HepG2 (cell line): ENCODE data around the gene PPP2R5D. TPM values are rescaled to one million over a fixed set of nuclear protein-coding genes. Genes with fewer than 3 reads are reported as not detected.
A peak's percentile ranks its signal among the peaks of the same experiment; 100 is the strongest.

Experiments
- HMG20A ChIP-seq: IDR thresholded peaks from 2 replicates; pipeline ENCODE4 v1.6.1; 2016; ENCODE audit warnings: borderline replicate concordance
- MEIS1 ChIP-seq: sonication (generic); formaldehyde crosslinking; IDR thresholded peaks from 2 replicates; pipeline ENCODE4 v1.9.0; 2021; ENCODE audit warnings: mild to moderate bottlenecking, missing genetic modification reagents, moderate library complexity, borderline replicate concordance
- RXRA ChIP-seq: sonication (generic); formaldehyde crosslinking; IDR thresholded peaks from 2 replicates; pipeline ENCODE4 v1.5.1; 2020; ENCODE audit warnings: missing genetic modification reagents
- ZNF547 ChIP-seq: sonication (generic); formaldehyde crosslinking; IDR thresholded peaks from 2 replicates; pipeline ENCODE4 v1.5.1; 2020; ENCODE audit warnings: mild to moderate bottlenecking, missing genetic modification reagents
- ZSCAN22 ChIP-seq: sonication (generic); formaldehyde crosslinking; IDR thresholded peaks from 2 replicates; pipeline ENCODE4 v1.4.0; 2020; ENCODE audit warnings: mild to moderate bottlenecking, missing genetic modification reagents
- polyA plus RNA-seq, 8 experiments: library from polyadenylated mRNA; depleted of rRNA in 3 of 8; stranded (reverse) in 7 of 8; unstranded in 1 of 8; fragments of >200 nt; fragmentation: Illumina TruSeq in 4 of 8; extraction: Trizol in 4 of 8; gene quantifications; 2 replicates each; pipeline versions ENCODE4 v1.2.1 to v1.2.3, GENCODE V29; 2011 to 2016; ENCODE audit warnings: low read depth in 4 of 8, missing spikeins in 1 of 8, mixed read lengths in 1 of 8; ENCODE audit not compliant: insufficient read depth in 1 of 8
- total RNA-seq, 5 experiments: library from RNA; depleted of rRNA; stranded (reverse); fragments of >200 nt; fragmentation: Illumina TruSeq; extraction: Trizol; gene quantifications; 2 replicates each; pipeline ENCODE4 v1.2.3, GENCODE V29; 2016; ENCODE audit warnings: low read depth in 1 of 5
- TF ChIP-seq, protein P1 (sequence below): IDR thresholded peaks from 2 replicates; pipeline ENCODE4 v1.6.1; 2012; ENCODE audit warnings: low read length, improper control_type of control experiment
- TF ChIP-seq, protein P2 (sequence below): sonication (generic); formaldehyde crosslinking; IDR thresholded peaks from 2 replicates; pipeline ENCODE4 v1.5.1; 2020; ENCODE audit warnings: missing genetic modification reagents, mild to moderate bottlenecking, borderline replicate concordance
- TF ChIP-seq, protein P3 (sequence below), 2 experiments: sonication (generic) in 1 of 2; formaldehyde crosslinking in 1 of 2; IDR thresholded peaks; 2 replicates each; pipeline versions ENCODE4 v1.6.1 to v1.9.0; 2014 to 2022; ENCODE audit warnings: antibody characterized with exemption in 1 of 2, borderline replicate concordance in 1 of 2, inconsistent platforms in 1 of 2, low read depth in 1 of 2, missing genetic modification reagents in 1 of 2
- TF ChIP-seq, protein P4 (sequence below), 2 experiments: sonication (generic) in 1 of 2; formaldehyde crosslinking in 1 of 2; IDR thresholded peaks; 2 replicates each; pipeline versions ENCODE4 v1.4.0 to v1.6.1; 2016 to 2020; ENCODE audit warnings: borderline replicate concordance in 1 of 2, low read depth in 1 of 2, mild to moderate bottlenecking in 1 of 2, missing genetic modification reagents in 1 of 2

Gene PPP2R5D
- total and polyA plus RNA-seq, 2 of the 13 experiments (the other 11 are each of a cell fraction or from before 2014, with no cell fraction given) = 53.7 to 60.4 TPM

DNA sequence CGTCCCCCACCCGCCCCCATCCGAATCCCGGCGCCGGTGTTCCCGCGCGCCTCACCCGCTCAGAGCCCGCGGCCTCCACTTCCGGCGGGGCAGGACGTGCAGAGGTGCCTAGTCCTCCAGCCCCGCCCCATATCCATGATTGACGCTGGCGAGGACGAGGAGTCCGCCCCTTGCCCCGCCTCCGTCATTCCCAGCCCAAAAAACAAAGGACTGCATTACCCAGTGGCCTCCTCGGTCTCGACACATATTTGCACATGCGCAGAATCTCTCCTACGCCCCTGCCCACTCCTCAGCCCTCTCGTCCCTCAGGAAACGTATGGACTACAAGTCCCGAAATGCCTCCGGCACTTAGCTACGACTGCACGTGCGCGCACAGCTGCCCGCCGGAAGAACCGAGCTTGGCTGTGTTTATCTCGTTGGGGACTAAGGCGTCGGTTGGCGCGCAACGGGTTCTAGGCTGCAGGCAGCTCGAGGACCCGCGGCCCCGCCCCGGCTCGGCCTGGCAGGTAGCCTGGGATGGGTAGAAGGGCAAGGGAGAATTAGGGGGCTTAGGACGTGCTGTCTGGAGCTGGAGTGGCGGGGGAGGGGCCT lies 29.6 kb downstream of the PPP2R5D start, which contains the start of the genes KLHDC3 and MEA1 (continued):
- TF ChIP-seq, protein P1, sequence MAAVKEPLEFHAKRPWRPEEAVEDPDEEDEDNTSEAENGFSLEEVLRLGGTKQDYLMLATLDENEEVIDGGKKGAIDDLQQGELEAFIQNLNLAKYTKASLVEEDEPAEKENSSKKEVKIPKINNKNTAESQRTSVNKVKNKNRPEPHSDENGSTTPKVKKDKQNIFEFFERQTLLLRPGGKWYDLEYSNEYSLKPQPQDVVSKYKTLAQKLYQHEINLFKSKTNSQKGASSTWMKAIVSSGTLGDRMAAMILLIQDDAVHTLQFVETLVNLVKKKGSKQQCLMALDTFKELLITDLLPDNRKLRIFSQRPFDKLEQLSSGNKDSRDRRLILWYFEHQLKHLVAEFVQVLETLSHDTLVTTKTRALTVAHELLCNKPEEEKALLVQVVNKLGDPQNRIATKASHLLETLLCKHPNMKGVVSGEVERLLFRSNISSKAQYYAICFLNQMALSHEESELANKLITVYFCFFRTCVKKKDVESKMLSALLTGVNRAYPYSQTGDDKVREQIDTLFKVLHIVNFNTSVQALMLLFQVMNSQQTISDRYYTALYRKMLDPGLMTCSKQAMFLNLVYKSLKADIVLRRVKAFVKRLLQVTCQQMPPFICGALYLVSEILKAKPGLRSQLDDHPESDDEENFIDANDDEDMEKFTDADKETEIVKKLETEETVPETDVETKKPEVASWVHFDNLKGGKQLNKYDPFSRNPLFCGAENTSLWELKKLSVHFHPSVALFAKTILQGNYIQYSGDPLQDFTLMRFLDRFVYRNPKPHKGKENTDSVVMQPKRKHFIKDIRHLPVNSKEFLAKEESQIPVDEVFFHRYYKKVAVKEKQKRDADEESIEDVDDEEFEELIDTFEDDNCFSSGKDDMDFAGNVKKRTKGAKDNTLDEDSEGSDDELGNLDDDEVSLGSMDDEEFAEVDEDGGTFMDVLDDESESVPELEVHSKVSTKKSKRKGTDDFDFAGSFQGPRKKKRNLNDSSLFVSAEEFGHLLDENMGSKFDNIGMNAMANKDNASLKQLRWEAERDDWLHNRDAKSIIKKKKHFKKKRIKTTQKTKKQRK = no peak
- TF ChIP-seq, protein P2, sequence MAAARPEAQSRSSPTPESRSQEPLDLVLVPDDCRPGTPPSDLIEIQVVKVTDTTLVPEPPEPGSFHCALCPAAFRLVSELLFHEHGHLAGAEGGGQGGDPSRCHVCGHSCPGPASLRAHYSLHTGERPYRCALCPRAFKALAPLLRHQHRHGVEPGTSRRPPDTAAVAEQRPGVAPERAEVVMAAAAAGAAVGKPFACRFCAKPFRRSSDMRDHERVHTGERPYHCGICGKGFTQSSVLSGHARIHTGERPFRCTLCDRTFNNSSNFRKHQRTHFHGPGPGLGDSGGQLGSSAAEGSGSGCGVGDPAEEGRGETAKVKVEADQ (CRISPR knock-in tag) = no peak; the same call in 1 of the 2 replicates
- TF ChIP-seq ZSCAN22 = no peak
- TF ChIP-seq ZNF547 (CRISPR knock-in tag) = 0 out of 2 replicates have a peak, but pooled peaks have one; percentile 15
- TF ChIP-seq HMG20A = no peak
- TF ChIP-seq, protein P3, sequence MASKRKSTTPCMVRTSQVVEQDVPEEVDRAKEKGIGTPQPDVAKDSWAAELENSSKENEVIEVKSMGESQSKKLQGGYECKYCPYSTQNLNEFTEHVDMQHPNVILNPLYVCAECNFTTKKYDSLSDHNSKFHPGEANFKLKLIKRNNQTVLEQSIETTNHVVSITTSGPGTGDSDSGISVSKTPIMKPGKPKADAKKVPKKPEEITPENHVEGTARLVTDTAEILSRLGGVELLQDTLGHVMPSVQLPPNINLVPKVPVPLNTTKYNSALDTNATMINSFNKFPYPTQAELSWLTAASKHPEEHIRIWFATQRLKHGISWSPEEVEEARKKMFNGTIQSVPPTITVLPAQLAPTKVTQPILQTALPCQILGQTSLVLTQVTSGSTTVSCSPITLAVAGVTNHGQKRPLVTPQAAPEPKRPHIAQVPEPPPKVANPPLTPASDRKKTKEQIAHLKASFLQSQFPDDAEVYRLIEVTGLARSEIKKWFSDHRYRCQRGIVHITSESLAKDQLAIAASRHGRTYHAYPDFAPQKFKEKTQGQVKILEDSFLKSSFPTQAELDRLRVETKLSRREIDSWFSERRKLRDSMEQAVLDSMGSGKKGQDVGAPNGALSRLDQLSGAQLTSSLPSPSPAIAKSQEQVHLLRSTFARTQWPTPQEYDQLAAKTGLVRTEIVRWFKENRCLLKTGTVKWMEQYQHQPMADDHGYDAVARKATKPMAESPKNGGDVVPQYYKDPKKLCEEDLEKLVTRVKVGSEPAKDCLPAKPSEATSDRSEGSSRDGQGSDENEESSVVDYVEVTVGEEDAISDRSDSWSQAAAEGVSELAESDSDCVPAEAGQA (IDR thresholded peaks at IDR 0.05; ENCODE audit: low read depth) = peak; percentile 81
- TF ChIP-seq, protein P3 (CRISPR knock-in tag; IDR thresholded peaks at IDR 0.05; ENCODE audit: borderline replicate concordance) = no peak
- TF ChIP-seq MEIS1 (CRISPR knock-in tag) = peak; percentile 88
- TF ChIP-seq, protein P4, sequence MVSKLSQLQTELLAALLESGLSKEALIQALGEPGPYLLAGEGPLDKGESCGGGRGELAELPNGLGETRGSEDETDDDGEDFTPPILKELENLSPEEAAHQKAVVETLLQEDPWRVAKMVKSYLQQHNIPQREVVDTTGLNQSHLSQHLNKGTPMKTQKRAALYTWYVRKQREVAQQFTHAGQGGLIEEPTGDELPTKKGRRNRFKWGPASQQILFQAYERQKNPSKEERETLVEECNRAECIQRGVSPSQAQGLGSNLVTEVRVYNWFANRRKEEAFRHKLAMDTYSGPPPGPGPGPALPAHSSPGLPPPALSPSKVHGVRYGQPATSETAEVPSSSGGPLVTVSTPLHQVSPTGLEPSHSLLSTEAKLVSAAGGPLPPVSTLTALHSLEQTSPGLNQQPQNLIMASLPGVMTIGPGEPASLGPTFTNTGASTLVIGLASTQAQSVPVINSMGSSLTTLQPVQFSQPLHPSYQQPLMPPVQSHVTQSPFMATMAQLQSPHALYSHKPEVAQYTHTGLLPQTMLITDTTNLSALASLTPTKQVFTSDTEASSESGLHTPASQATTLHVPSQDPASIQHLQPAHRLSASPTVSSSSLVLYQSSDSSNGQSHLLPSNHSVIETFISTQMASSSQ (IDR thresholded peaks at IDR 0.05; ENCODE audit: low read depth) = no peak; the same call in 1 of the 2 replicates
- TF ChIP-seq, protein P4 (CRISPR knock-in tag; IDR thresholded peaks at IDR 0.05; ENCODE audit: borderline replicate concordance) = peak; percentile 77; the same call in 1 of the 2 replicates
- TF ChIP-seq RXRA (CRISPR knock-in tag) = 0 out of 2 replicates have a peak, but pooled peaks have one; percentile 15
